ENCODE measurements around the gene RIMKLB.

RIMKLB gene

DNA sequence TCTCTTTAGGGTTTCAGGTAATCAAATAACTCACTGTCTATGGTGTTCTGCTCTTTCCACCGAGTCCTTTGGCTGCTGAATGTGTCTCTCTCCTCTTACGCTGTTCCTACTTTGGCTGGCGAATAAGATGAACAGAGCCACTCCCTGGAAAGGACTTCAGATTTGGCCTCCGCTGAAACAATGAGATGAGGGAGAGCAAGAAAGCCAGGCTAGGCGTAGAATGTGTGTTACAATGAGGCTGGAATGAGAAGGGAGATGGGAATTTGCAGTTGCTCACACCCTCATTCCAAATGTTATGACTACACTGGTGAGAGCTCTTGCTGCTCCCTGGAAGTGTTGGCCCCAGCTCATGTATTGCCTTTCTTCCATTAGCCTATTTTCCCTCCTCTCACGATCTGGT lies 35.2 kb upstream of the RIMKLB start, which contains the start of gene MFAP5:
Gene MFAP5, minus strand, starts transcription at position 234 of the 400 bp plus-strand sequence. CDS start 722 bp downstream, outside the sequence.
- peak within 1 kb of the TSS; percentile 26; the same call in 1 of the 2 replicates for H3K27ac ChIP-seq
- CTCF ChIA-PET: no interaction called here
- peak; percentile 36 for DNase-seq (ENCODE audit: low spot score)
- TF ChIP-seq, protein P1, sequence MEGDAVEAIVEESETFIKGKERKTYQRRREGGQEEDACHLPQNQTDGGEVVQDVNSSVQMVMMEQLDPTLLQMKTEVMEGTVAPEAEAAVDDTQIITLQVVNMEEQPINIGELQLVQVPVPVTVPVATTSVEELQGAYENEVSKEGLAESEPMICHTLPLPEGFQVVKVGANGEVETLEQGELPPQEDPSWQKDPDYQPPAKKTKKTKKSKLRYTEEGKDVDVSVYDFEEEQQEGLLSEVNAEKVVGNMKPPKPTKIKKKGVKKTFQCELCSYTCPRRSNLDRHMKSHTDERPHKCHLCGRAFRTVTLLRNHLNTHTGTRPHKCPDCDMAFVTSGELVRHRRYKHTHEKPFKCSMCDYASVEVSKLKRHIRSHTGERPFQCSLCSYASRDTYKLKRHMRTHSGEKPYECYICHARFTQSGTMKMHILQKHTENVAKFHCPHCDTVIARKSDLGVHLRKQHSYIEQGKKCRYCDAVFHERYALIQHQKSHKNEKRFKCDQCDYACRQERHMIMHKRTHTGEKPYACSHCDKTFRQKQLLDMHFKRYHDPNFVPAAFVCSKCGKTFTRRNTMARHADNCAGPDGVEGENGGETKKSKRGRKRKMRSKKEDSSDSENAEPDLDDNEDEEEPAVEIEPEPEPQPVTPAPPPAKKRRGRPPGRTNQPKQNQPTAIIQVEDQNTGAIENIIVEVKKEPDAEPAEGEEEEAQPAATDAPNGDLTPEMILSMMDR (conservative IDR thresholded peaks at IDR 0.05; ENCODE audit: low read depth): no peak
- POLR2A ChIA-PET (ENCODE audit: low non-redundant PET): no interaction called here

DNA sequence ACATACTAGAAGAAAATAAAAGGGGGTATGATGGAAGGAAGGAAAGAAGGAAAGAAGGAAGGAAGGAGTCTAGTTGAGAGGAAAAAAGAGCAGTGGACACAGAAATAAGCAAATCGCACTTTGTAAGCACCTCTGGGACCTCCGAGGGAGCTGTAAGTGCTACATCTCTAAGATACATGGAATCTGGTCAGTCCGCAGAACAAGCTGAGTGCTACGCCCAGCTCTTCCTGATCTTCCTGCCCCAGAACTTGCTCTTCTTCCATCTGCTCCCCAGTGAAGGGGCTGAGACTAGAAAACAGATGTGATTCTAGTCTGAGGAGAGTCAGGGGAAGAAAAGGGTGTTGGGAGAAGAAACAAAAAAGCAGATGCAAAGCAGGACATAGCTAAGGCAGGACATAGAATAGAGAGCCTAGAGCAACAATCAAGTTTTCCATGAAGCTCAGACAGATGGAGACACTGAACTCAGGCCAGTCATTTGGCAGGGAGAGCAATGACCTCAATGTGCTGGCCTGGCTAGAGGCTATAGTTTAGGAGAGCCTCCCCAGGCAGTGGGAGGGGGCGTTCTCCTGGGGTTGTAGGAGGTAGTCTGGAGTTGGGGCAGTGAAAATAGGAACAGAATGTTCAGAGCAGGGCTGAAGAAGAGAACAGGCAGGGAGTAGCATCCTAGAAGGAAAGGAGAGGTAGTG lies 33.4 kb upstream of the RIMKLB start:
- H3K27ac ChIP-seq: no peak overlapping the region
- POLR2A ChIA-PET (ENCODE audit: low non-redundant PET): no interaction called here
- DNase-seq (ENCODE audit: low spot score): no peak
- TF ChIP-seq, protein P1 (conservative IDR thresholded peaks at IDR 0.05; ENCODE audit: low read depth): no peak
- CTCF ChIA-PET: no interaction called here

DNA sequence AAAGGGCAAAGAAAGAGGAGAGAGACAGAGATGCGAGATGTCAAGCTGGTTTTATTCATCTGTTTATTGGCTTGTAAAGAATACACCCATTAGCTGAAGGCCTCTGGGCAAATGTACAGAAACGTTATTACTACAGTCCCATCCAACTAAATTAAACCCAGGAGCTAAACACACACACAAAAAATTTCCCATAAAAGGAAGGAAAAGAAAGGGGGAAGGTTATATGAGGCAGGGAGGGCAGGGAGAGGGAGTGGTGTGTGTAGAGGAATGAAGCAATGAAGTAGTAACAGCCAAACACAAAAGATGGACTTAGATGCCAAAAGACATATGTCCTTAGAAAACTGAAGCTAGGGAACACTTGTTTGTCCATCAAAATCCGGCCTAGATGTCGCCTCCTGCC lies 32.0 kb upstream of the RIMKLB start:
- TF ChIP-seq, protein P1 (conservative IDR thresholded peaks at IDR 0.05; ENCODE audit: low read depth): no peak
- ChIA-PET CTCF (no interaction called here), POLR2A (ENCODE audit: low non-redundant PET) (no interaction called here)
- DNase-seq (ENCODE audit: low spot score): no peak
- no peak overlapping the region for H3K27ac ChIP-seq

DNA sequence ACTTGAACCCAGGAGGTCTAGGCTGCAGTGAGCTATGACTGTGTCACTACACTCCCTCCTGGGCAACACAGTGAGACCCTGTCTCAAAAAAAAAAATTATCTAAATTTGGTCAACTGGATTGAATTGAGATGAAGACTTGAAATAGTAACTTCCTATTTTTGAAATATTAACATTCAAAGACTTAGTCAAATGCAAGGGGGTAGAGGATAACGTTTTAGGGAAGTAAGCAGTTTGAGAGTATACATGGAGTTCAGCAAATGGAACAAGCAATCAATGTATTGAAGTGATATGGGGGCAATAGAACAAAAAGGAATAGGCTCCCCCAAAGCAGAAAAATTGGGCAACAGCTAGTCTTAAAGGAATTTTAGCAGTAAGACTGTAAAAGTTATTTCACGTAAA lies 30.5 kb upstream of the RIMKLB start:
- ChIA-PET POLR2A (ENCODE audit: low non-redundant PET) (no interaction called here), CTCF (no interaction called here)
- H3K27ac ChIP-seq: no peak overlapping the region
- TF ChIP-seq, protein P1 (conservative IDR thresholded peaks at IDR 0.05; ENCODE audit: low read depth): no peak
- no peak for DNase-seq (ENCODE audit: low spot score)

DNA sequence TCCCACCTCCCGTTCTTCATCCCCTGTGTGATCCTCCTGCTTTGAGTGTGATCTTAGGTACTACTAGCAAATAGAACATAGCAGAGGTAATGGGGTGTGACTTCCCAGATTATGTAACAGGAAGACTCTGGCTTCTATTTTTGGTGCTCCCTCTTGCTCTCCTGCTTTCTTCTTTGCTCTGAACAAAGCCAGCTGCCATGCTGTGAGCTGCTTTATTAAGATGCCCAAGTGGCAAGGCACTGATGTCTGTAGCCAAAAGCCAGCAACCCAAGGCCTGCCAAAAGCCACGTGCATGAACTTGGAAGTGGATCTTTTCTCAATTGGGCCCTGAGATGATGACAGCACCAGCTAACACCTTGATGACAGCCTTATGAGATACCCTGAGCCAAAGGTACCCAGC lies 29.4 kb upstream of the RIMKLB start:
- TF ChIP-seq, protein P1 (conservative IDR thresholded peaks at IDR 0.05; ENCODE audit: low read depth): no peak
- ChIA-PET CTCF (no interaction called here), POLR2A (ENCODE audit: low non-redundant PET) (no interaction called here)
- no peak overlapping the region for H3K27ac ChIP-seq
- DNase-seq (ENCODE audit: low spot score): no peak

DNA sequence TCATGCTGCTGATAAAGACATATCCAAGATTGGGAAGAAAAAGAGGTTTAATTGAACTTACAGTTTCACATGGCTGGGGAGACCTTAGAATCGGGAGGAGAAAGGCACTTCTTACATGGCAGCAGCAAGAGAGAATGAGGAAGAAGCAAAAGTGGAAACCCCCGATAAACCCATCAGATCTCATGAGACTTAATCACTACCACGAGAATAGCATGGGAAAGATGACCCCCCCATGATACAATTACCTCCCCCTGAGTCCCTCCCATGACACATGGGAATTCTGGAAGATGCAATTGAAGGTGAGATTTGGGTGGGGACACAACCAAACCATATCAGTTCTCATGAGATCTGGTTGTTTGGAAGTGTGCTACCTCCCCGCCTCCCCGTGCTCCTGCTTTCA lies 25.4 kb upstream of the RIMKLB start:
- DNase-seq (ENCODE audit: low spot score): no peak
- ChIA-PET CTCF (no interaction called here), POLR2A (ENCODE audit: low non-redundant PET) (no interaction called here)
- no peak overlapping the region for H3K27ac ChIP-seq
- TF ChIP-seq, protein P1 (conservative IDR thresholded peaks at IDR 0.05; ENCODE audit: low read depth): no peak
